OCI-LY3 (cell line): Measurements from ENCODE around the gene TAF4.

ENCODE experiments used
- EZH2phosphoT487 ChIP-seq: fragments of 200-600 bp; shearing (Covaris generic); IDR thresholded peaks from 2 replicates; pipeline ENCODE4 v1.6.1; 2018; ENCODE audit warnings: antibody characterized with exemption, mixed run types, low read depth
- TF ChIP-seq, protein P1 (sequence below): fragments of 200-600, 300-600 bp; sonication (generic); IDR thresholded peaks from 2 replicates; pipeline ENCODE4 v1.5.1; 2014; ENCODE audit warnings: antibody characterized with exemption, low read length, low read depth

DNA sequence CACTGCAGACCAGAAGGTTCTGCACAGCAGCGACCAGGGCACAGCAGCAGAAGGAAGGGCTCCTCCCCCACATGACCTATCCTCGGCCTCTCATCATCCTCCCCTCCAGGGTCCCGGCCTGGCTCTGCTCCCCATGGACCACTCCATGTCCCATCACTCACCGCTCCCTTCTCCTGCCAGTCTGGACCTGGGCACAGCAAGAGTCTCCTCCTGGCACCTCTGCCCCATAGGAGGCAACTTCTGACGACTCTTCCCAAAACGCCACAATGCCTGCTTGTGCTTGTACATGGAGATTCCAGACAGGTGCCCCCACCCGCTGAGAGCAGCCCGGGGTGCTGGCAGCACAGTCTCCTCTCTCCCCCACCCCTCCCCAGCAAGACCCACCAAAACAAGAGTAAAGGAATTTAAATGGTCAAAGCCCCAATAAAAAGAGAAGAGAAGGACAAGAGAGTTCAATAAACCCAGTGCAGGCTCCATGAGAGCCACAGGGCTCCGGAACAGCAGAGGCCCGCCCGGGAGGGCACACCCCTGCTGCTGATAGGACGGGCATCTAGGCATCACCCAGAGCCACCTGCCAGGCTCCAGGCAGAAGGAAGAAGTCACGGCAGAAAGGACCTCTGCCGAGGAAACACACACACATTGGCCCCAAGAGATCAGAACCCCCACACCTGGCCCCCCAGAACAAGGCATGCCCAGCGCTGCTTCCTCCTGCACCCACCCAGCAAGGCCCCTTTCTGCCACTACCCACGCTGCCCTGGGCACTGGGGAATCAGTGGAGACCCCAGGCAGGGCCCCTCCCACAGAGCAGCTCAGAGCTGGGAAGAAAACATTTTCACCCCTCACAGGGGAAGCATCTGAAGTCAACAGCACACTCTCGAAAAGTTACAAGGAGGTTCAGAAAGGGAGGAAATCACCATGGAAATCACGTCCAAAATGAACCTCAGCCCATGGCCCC is 15.2 kb downstream of the TAF4 start:
- TF ChIP-seq, protein P1, sequence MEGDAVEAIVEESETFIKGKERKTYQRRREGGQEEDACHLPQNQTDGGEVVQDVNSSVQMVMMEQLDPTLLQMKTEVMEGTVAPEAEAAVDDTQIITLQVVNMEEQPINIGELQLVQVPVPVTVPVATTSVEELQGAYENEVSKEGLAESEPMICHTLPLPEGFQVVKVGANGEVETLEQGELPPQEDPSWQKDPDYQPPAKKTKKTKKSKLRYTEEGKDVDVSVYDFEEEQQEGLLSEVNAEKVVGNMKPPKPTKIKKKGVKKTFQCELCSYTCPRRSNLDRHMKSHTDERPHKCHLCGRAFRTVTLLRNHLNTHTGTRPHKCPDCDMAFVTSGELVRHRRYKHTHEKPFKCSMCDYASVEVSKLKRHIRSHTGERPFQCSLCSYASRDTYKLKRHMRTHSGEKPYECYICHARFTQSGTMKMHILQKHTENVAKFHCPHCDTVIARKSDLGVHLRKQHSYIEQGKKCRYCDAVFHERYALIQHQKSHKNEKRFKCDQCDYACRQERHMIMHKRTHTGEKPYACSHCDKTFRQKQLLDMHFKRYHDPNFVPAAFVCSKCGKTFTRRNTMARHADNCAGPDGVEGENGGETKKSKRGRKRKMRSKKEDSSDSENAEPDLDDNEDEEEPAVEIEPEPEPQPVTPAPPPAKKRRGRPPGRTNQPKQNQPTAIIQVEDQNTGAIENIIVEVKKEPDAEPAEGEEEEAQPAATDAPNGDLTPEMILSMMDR = no peak
- TF ChIP-seq EZH2phosphoT487 = no peak
